GM23338 (cell line): ENCODE results near the gene CENPP. TPM values are rescaled to one million over a fixed set of nuclear protein-coding genes. Genes with fewer than 3 reads are reported as not detected.

Experiments
- ATAC-seq: fragments of 200-7000 bp; cut with Tn5 transposase; 3 replicates; pipeline ENCODE4 v1.9.1; 2020
- DNase-seq: peaks from one replicate; pipeline ENCODE4 v3.0.0-alpha.2; 2015; ENCODE audit warnings: low spot score
- H2AFZ ChIP-seq: fragments of 200-600 bp; sonication (generic); 2 replicates; pipeline ENCODE4 v1.8.0; 2016; ENCODE audit warnings: antibody characterized with exemption, mild to moderate bottlenecking, moderate library complexity
- H3F3A ChIP-seq: fragments of 200-600 bp; sonication (generic); replicated peaks from 2 replicates; pipeline ENCODE4 v1.8.0; 2017; ENCODE audit warnings: antibody characterized with exemption, mixed run types, low read depth
- H3K27ac ChIP-seq: fragments of 200-600 bp; sonication (generic); 2 replicates; pipeline ENCODE4 v1.6.1; 2016; ENCODE audit warnings: low read depth
- H3K27me3 ChIP-seq: fragments of 200-600 bp; sonication (generic); 2 replicates; pipeline ENCODE4 v1.8.0; 2016; ENCODE audit warnings: mild to moderate bottlenecking, mixed run types, moderate library complexity; ENCODE audit not compliant: insufficient read depth
- H3K36me3 ChIP-seq: fragments of 200-600 bp; sonication (generic); 2 replicates; pipeline ENCODE4 v1.8.0; 2016; ENCODE audit warnings: mild to moderate bottlenecking; ENCODE audit not compliant: insufficient read depth
- H3K4me1 ChIP-seq: fragments of 200-600 bp; sonication (generic); 2 replicates; pipeline ENCODE4 v1.8.0; 2016; ENCODE audit warnings: mild to moderate bottlenecking, moderate library complexity; ENCODE audit not compliant: insufficient read depth
- H3K4me2 ChIP-seq: fragments of 200-600 bp; sonication (generic); 2 replicates; pipeline ENCODE4 v1.7.1; 2017; ENCODE audit warnings: mixed run types
- H3K4me3 ChIP-seq: fragments of 200-600 bp; sonication (generic); 2 replicates; pipeline ENCODE4 v1.6.1; 2016; ENCODE audit warnings: mixed run types
- H3K79me2 ChIP-seq: fragments of 200-600 bp; sonication (generic); replicated peaks from 2 replicates; pipeline ENCODE4 v1.8.0; 2017; ENCODE audit warnings: mild to moderate bottlenecking; ENCODE audit not compliant: insufficient read depth
- H3K9me2 ChIP-seq: fragments of 200-600 bp; sonication (generic); 2 replicates; pipeline ENCODE4 v1.8.0; 2017; ENCODE audit not compliant: insufficient read depth
- H4K20me1 ChIP-seq: fragments of 200-600 bp; sonication (generic); replicated peaks from 2 replicates; pipeline ENCODE4 v1.8.0; 2017; ENCODE audit warnings: mild to moderate bottlenecking; ENCODE audit not compliant: insufficient read depth
- H3K27ac Mint-ChIP-seq: 2 replicates; pipeline ENCODE4 v1.8.0; 2020; ENCODE audit warnings: inconsistent platforms, mild to moderate bottlenecking, moderate library complexity, mixed read lengths
- H3K27me3 Mint-ChIP-seq: 3 replicates; pipeline ENCODE4 v1.8.0; 2022; ENCODE audit warnings: low read depth, mild to moderate bottlenecking, moderate library complexity, mixed read lengths, inconsistent platforms; ENCODE audit not compliant: insufficient read depth, poor library complexity
- H3K36me3 Mint-ChIP-seq: 3 replicates; pipeline ENCODE4 v1.8.0; 2021; ENCODE audit warnings: low read depth, mild to moderate bottlenecking, inconsistent platforms, moderate library complexity, mixed read lengths
- H3K4me1 Mint-ChIP-seq: 3 replicates; pipeline ENCODE4 v1.8.0; 2020; ENCODE audit warnings: mild to moderate bottlenecking, inconsistent platforms, mixed read lengths
- H3K4me3 Mint-ChIP-seq: 3 replicates; pipeline ENCODE4 v1.8.0; 2021; ENCODE audit warnings: moderate library complexity, mild to moderate bottlenecking, inconsistent platforms, mixed read lengths
- H3K9me3 Mint-ChIP-seq: 3 replicates; pipeline ENCODE4 v1.8.0; 2020; ENCODE audit warnings: moderate library complexity, mild to moderate bottlenecking, inconsistent platforms, mixed read lengths
- JUNB ChIP-seq: IDR thresholded peaks from one replicate; pipeline ENCODE4 v1.6.1; 2016; ENCODE audit warnings: antibody characterized with exemption; ENCODE audit not compliant: unreplicated experiment
- REST ChIP-seq: IDR thresholded peaks from one replicate; pipeline ENCODE4 v1.6.1; 2018; ENCODE audit warnings: antibody characterized with exemption; ENCODE audit not compliant: unreplicated experiment
- ZNF331 ChIP-seq: fragments of 250-450 bp; sonication (Bioruptor Pico); IDR thresholded peaks from 2 replicates; pipeline ENCODE4 v1.5.0; 2020; ENCODE audit warnings: low read depth, mild to moderate bottlenecking, moderate library complexity
- ZNF462 ChIP-seq: fragments of 250-450 bp; sonication (Bioruptor Pico); IDR thresholded peaks from 2 replicates; pipeline ENCODE4 v1.5.0; 2020; ENCODE audit warnings: mild to moderate bottlenecking, moderate library complexity
- polyA plus RNA-seq: library from polyadenylated mRNA; unstranded; fragments of >200 nt; fragmentation: Nextera tagmentation; extraction: Ambion mirVana; gene quantifications from 2 replicates; pipeline ENCODE4 v1.2.1, GENCODE V29; 2016
- total RNA-seq: library from RNA; depleted of rRNA; stranded (reverse); fragments of >200 nt; shearing (Covaris generic); gene quantifications from 2 replicates; pipeline ENCODE4 v1.2.3, GENCODE V29; 2014
- TF ChIP-seq, protein P1 (sequence below), 2 experiments: fragments of 200-600 bp in 1 of 2; sonication (generic) in 1 of 2; conservative IDR thresholded peaks; 2 replicates each; pipeline versions ENCODE4 v1.5.1 to v1.6.1; 2016 to 2017; ENCODE audit warnings: antibody characterized with exemption in 2 of 2, low read depth in 2 of 2, mild to moderate bottlenecking in 2 of 2, moderate library complexity in 1 of 2

The CENPP gene
- total and polyA plus RNA-seq, 2 experiments from 2014 or later, result 11.0 to 12.6 TPM

DNA sequence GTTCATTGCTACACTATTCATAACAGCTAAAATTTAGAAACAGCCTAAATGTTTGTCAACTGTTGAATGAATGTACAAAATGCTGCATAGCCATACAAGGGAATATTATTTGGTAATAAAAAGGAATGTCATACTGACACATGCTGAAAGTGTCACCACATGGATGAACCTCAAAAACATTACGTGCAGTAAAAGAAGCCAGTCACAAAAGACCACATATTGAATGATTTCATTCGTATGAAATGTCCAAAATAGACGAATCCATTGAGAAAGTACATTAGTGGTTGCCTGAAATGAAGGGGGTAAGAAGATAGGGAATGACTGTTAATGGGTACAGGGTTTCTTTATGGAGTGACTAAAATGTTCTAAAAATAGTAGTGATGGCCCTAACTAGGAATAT, 221.6 kb downstream of the CENPP start:
- H3K4me3 ChIP-seq, result no peak overlapping the region
- DNase-seq, result no peak
- no peak overlapping the region for H3K27ac ChIP-seq
- no peaks in the 10 kb centered on the region for H3K36me3 ChIP-seq
- H3F3A ChIP-seq, result no peaks in the 10 kb centered on the region
- no peaks in the 10 kb centered on the region for H3K79me2 ChIP-seq
- no peak overlapping the region for H3K4me2 ChIP-seq
- no peak overlapping the region for H2AFZ ChIP-seq
- Mint-ChIP-seq H3K4me1 (no peaks in the 10 kb centered on the region), H3K36me3 (0 out of 3 replicates have a peak, but pooled peaks cover 2% of the 10 kb centered on the region), H3K9me3 (no peaks in the 10 kb centered on the region), H3K4me3 (no peak overlapping the region), H3K27me3 (peaks cover 3% of the 10 kb centered on the region), H3K27ac (no peak overlapping the region)
- no peaks in the 10 kb centered on the region for H3K9me2 ChIP-seq
- no peak for ATAC-seq
- no peaks in the 10 kb centered on the region for H4K20me1 ChIP-seq
- no peaks in the 10 kb centered on the region for H3K27me3 ChIP-seq
- TF ChIP-seq JUNB (no peak), REST (no peak), ZNF331 (CRISPR knock-in tag) (no peak), ZNF462 (CRISPR knock-in tag) (no peak)
- TF ChIP-seq, protein P1, sequence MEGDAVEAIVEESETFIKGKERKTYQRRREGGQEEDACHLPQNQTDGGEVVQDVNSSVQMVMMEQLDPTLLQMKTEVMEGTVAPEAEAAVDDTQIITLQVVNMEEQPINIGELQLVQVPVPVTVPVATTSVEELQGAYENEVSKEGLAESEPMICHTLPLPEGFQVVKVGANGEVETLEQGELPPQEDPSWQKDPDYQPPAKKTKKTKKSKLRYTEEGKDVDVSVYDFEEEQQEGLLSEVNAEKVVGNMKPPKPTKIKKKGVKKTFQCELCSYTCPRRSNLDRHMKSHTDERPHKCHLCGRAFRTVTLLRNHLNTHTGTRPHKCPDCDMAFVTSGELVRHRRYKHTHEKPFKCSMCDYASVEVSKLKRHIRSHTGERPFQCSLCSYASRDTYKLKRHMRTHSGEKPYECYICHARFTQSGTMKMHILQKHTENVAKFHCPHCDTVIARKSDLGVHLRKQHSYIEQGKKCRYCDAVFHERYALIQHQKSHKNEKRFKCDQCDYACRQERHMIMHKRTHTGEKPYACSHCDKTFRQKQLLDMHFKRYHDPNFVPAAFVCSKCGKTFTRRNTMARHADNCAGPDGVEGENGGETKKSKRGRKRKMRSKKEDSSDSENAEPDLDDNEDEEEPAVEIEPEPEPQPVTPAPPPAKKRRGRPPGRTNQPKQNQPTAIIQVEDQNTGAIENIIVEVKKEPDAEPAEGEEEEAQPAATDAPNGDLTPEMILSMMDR (conservative IDR thresholded peaks at IDR 0.05; ENCODE audit: low read depth in 2 of 2), result no peak
- no peaks in the 10 kb centered on the region for H3K4me1 ChIP-seq
